ES-I3 (cell line): ENCODE measurements around the gene TNS4.

Source experiments
- H3K36me3 ChIP-seq: 2 replicates; pipeline ENCODE4 v1.6.1; 2013; ENCODE audit warnings: mild to moderate bottlenecking, low read length, control low read depth, moderate library complexity; ENCODE audit not compliant: insufficient read depth
- H3K4me1 ChIP-seq: 2 replicates; pipeline ENCODE4 v1.6.1; 2013; ENCODE audit warnings: mild to moderate bottlenecking, control low read depth, low read length; ENCODE audit not compliant: insufficient read depth
- H3K9ac ChIP-seq: 2 replicates; pipeline ENCODE4 v1.6.1; 2013; ENCODE audit warnings: low read depth, mild to moderate bottlenecking, low read length, moderate library complexity
- H3K9me3 ChIP-seq: 2 replicates; pipeline ENCODE4 v1.6.1; 2013; ENCODE audit warnings: mild to moderate bottlenecking, low read length, moderate library complexity; ENCODE audit not compliant: control insufficient read depth, insufficient read depth

TNS4 gene

GRCh38 chr17:40529991-40530390 lies 28.6 kb upstream of the TNS4 start:
- H3K4me1 ChIP-seq: peaks cover 13% of the 10 kb centered on the region; the same call in 1 of the 2 replicates
- H3K9me3 ChIP-seq: peaks cover 8% of the 10 kb centered on the region; the same call in 1 of the 2 replicates
- no peak overlapping the region for H3K9ac ChIP-seq
- no peaks in the 10 kb centered on the region for H3K36me3 ChIP-seq

- Histone ChIP-seq H3K36me3 (no peaks in the 10 kb centered on the region), H3K4me1 (peaks cover 5% of the 10 kb centered on the region; the same call in 1 of the 2 replicates), H3K9me3 (peaks cover 8% of the 10 kb centered on the region; the same call in 1 of the 2 replicates), H3K9ac (no peak overlapping the region)
These were observed 27.4 kb upstream of the TNS4 start for GRCh38 chr17:40528692-40529417.

GRCh38 chr17:40526668-40527067 lies 25.2 kb upstream of the TNS4 start:
- Histone ChIP-seq H3K4me1 (peaks cover 2% of the 10 kb centered on the region; the same call in 1 of the 2 replicates), H3K9me3 (peaks cover 8% of the 10 kb centered on the region; the same call in 1 of the 2 replicates), H3K36me3 (no peaks in the 10 kb centered on the region), H3K9ac (no peak overlapping the region)

- H3K4me1 ChIP-seq: peaks cover 4% of the 10 kb centered on the region; the same call in 1 of the 2 replicates
- H3K9ac ChIP-seq: no peak overlapping the region
These were observed 23.9 kb upstream of the TNS4 start for GRCh38 chr17:40525294-40525693.

GRCh38 chr17:40524243-40524965 lies 23.0 kb upstream of the TNS4 start:
- no peak overlapping the region for H3K9ac ChIP-seq
- H3K9me3 ChIP-seq: peaks cover 8% of the 10 kb centered on the region; the same call in 1 of the 2 replicates
- peaks cover 4% of the 10 kb centered on the region; the same call in 1 of the 2 replicates for H3K4me1 ChIP-seq
- no peaks in the 10 kb centered on the region for H3K36me3 ChIP-seq

More at GRCh38 chr17:40525294-40525693, 23.9 kb upstream of the TNS4 start:
- no peaks in the 10 kb centered on the region for H3K36me3 ChIP-seq
- peaks cover 8% of the 10 kb centered on the region; the same call in 1 of the 2 replicates for H3K9me3 ChIP-seq

- H3K4me1 ChIP-seq: peaks cover 10% of the 10 kb centered on the region
- no peaks in the 10 kb centered on the region for H3K36me3 ChIP-seq
- peaks cover 8% of the 10 kb centered on the region; the same call in 1 of the 2 replicates for H3K9me3 ChIP-seq
- no peak overlapping the region for H3K9ac ChIP-seq
These were observed 21.5 kb upstream of the TNS4 start for GRCh38 chr17:40522961-40523310.

- Histone ChIP-seq H3K4me1 (peaks cover 12% of the 10 kb centered on the region), H3K9ac (no peak overlapping the region), H3K9me3 (peaks cover 8% of the 10 kb centered on the region; the same call in 1 of the 2 replicates), H3K36me3 (no peaks in the 10 kb centered on the region)
These were observed 21.0 kb upstream of the TNS4 start for GRCh38 chr17:40522250-40522960.

- Histone ChIP-seq H3K4me1 (peaks cover 17% of the 10 kb centered on the region), H3K9me3 (peaks cover 8% of the 10 kb centered on the region; the same call in 1 of the 2 replicates), H3K36me3 (no peaks in the 10 kb centered on the region), H3K9ac (no peak overlapping the region)
These were observed 19.6 kb upstream of the TNS4 start for GRCh38 chr17:40520991-40521453.

- Histone ChIP-seq H3K9me3 (no peaks in the 10 kb centered on the region), H3K4me1 (peaks cover 17% of the 10 kb centered on the region), H3K36me3 (no peaks in the 10 kb centered on the region), H3K9ac (no peak overlapping the region)
These were observed 17.8 kb upstream of the TNS4 start for GRCh38 chr17:40519089-40519775.

GRCh38 chr17:40518401-40519088 lies 17.1 kb upstream of the TNS4 start:
- Histone ChIP-seq H3K9ac (no peak overlapping the region), H3K4me1 (peaks cover 17% of the 10 kb centered on the region)

GRCh38 chr17:40517981-40518380 lies 16.6 kb upstream of the TNS4 start:
- Histone ChIP-seq H3K9me3 (no peaks in the 10 kb centered on the region), H3K4me1 (peaks cover 17% of the 10 kb centered on the region), H3K9ac (no peak overlapping the region), H3K36me3 (no peaks in the 10 kb centered on the region)

More at GRCh38 chr17:40518401-40519088, 17.1 kb upstream of the TNS4 start:
- no peaks in the 10 kb centered on the region for H3K36me3 ChIP-seq
- H3K9me3 ChIP-seq: no peaks in the 10 kb centered on the region

- Histone ChIP-seq H3K9me3 (no peaks in the 10 kb centered on the region), H3K36me3 (no peaks in the 10 kb centered on the region), H3K9ac (no peak overlapping the region), H3K4me1 (peaks cover 17% of the 10 kb centered on the region)
These were observed 15.9 kb upstream of the TNS4 start for GRCh38 chr17:40517286-40517662.

GRCh38 chr17:40516581-40517285 lies 15.3 kb upstream of the TNS4 start:
- no peaks in the 10 kb centered on the region for H3K9me3 ChIP-seq
- no peak overlapping the region for H3K9ac ChIP-seq
- peaks cover 17% of the 10 kb centered on the region for H3K4me1 ChIP-seq
- no peaks in the 10 kb centered on the region for H3K36me3 ChIP-seq
